ENCODE data around the gene SPCS2.
"Not testable (repeated sequence)": the region's sequence is repeated elsewhere in the genome, so short reads cannot be mapped to it uniquely, and the experiment has no call there.

Gene SPCS2

GRCh38 chr11:75002516-75002915 lies 53.5 kb downstream of the SPCS2 start:
- no peak for DNase-seq (ENCODE audit: low spot score)

DNA sequence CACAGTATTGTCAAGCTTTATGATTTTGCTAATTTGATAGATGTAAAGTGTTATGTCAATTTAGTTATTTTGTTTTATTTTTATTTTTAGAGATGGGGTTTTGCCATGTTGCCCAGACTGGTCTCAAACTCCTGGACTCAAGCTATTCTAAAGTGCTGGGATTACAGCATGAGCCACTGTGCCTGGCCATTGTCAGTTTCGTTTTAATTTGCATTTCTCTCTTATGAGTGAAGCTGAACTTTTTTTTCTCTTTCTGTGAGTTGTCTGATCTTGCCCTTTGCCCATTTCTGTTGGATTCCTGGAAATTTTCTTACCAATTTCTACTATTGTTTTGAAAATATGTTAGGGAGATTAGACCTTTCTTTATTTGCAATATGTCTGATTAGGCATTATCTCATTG lies 55.1 kb downstream of the SPCS2 start:
- DNase-seq (ENCODE audit: low spot score): no peak

GRCh38 chr11:75011357-75011756 lies 62.3 kb downstream of the SPCS2 start:
- DNase-seq (ENCODE audit: low spot score): no peak

- DNase-seq (ENCODE audit: low spot score): no peak
Measured at GRCh38 chr11:75011872-75012271, 62.8 kb downstream of the SPCS2 start.

DNA sequence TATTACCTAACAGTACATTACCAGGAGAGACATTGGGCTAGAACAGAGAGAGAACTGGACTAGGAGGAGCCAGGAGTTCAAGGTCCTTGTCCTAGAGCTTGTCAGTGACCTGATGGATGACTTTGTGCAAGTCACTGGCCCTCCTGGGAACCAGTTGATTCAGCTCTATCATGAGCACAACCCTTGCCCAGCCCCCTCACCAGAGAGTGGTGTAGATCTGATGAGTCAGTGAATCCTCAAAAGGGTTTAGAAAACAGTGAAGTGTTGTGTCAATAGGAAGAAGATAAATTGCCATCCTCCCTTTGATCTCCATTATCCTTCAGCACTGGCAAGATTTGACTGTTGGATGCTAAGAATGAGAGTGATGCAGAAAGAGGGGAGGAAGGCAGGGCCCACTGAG lies 64.0 kb downstream of the SPCS2 start:
- DNase-seq (ENCODE audit: low spot score): no peak

- DNase-seq (ENCODE audit: low spot score): peak; percentile 91
Measured at GRCh38 chr11:75014129-75014528, 65.1 kb downstream of the SPCS2 start.

GRCh38 chr11:75019200-75019599 lies 70.1 kb downstream of the SPCS2 start:
- not testable (repeated sequence) for DNase-seq (ENCODE audit: low spot score)

DNA sequence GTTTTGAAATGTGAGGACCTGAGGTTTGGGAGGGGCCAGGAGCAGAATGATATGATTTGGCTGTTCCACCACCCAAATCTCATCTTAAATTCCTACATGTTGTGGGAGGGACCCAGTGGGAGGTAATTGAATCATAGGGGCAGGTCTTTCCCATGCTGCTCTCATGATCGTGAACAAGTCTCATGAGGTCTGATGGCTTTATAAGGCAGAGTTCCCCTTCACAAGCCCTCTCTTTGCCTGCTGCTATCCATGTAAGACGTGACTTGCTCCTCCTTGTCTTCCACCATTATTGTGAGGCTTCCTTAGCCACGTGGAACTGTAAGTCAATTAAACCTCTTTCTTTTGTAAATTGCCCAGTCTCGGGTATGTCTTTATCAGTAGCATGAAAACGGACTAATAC lies 71.3 kb downstream of the SPCS2 start:
- not testable (repeated sequence) for DNase-seq (ENCODE audit: low spot score)

GRCh38 chr11:75022296-75022695 lies 73.2 kb downstream of the SPCS2 start:
- DNase-seq (ENCODE audit: low spot score): no peak

GRCh38 chr11:75022759-75023396 lies 73.8 kb downstream of the SPCS2 start:
- DNase-seq (ENCODE audit: low spot score): peak; percentile 93

DNA sequence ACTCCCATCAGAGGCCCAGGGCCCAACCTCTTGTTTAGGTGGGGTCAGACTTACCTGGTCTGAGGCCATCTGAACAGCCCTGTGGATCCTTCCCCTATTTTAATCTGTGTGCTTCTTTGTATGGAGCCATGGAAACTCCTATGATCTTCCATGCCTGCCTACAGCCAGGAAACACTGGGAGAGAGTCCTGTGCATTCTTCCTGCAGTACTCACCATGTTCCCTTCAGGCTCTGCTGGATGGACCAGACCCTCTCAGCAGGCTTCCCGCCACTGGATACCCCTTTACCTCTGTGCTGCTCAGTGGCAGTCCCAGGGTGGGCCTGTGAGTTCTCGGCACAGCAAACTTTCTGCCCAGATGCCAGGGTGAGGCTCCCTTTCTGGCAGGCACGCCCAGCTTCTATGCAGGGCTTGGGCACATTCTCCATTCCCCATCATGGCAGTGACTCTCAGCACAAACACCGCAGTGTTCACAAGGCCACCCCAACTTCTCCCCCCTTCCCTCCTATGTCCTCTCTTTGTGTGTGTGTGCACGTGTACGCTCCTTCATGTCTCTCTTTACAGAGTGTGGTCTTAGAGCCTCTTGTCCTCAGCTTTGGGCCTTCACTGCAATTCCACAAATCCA lies 74.5 kb downstream of the SPCS2 start:
- no peak for DNase-seq (ENCODE audit: low spot score)

DNA sequence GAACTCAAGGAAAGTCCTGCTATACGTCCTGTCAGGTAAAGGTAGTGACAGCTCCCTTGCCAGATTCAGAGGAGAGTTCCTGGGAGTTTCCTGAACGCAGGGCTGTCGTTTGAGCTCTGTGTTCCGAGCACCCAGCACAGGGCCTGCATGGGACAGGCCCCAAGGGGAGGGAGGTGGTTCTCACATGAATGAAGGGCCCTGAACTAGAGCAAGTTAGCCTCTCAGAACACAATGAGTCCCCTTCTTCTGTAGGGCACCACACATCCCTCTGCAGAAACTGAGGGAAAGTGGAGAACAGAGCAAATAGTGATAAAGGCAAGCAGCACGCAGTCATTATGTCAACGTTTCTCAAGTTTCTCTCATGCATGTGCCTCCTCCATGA lies 75.0 kb downstream of the SPCS2 start:
- DNase-seq (ENCODE audit: low spot score): no peak

- no peak for DNase-seq (ENCODE audit: low spot score)
Measured at GRCh38 chr11:75024764-75025211, 75.7 kb downstream of the SPCS2 start.

DNA sequence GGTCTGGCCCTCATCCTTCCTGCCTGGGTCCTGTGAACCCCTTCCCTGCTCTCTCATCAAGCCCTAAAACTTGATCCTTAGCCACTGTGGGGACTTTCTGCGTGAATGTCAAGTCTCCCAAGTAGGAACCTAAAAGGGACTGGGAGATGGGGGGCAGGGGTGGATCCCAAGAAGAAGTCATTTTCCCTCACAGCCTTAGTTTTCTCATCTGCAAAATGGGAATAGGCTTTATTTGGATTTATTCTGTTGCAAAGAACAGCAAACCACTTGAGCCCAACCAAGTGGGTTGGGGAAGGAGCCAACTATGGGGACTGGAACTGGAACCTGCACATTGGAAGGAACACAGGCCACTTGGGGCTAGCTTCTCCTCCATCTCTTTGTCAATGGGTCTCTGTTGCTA lies 76.5 kb downstream of the SPCS2 start:
- no peak for DNase-seq (ENCODE audit: low spot score)

DNA sequence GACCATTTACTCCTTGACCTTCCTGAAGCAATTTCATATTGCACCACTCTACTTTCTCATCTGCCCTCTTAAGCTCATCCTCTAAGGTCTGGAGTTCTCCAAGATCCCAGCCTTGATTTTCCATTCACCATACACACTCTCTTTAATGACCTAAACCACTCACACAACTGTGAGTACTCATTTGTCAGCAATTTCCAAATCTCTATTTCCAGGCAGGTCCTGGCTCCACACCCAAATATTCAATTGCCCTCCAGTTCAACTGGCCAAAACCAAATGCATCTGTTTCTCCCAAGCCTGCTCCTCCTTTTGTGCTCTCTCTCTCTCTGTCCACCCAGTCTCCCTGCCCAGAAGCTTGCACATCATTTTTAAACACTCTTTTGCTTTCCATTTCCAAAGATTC lies 79.3 kb downstream of the SPCS2 start:
- DNase-seq (ENCODE audit: low spot score): no peak
